GM18502 (cell line): ENCODE data around the gene PDPR.
"Not testable (repeated sequence)": the region's sequence is repeated elsewhere in the genome, so short reads cannot be mapped to it uniquely, and the experiment has no call there.

Experiments used
- ATAC-seq: cut with Tn5 transposase; IDR thresholded peaks from one replicate; pipeline ENCODE4 v1.9.1; 2021; ENCODE audit warnings: mild to moderate bottlenecking; ENCODE audit not compliant: unreplicated experiment, poor library complexity

The PDPR gene

GRCh38 chr16:70159355-70160348, 45.5 kb downstream of the PDPR start:
- ATAC-seq: no peak

GRCh38 chr16:70160388-70160787, 46.3 kb downstream of the PDPR start:
- no peak for ATAC-seq

- no peak for ATAC-seq
Observed at GRCh38 chr16:70160821-70161220, 46.7 kb downstream of the PDPR start.

- ATAC-seq: no peak
Observed at GRCh38 chr16:70161350-70161749, 47.2 kb downstream of the PDPR start.

DNA sequence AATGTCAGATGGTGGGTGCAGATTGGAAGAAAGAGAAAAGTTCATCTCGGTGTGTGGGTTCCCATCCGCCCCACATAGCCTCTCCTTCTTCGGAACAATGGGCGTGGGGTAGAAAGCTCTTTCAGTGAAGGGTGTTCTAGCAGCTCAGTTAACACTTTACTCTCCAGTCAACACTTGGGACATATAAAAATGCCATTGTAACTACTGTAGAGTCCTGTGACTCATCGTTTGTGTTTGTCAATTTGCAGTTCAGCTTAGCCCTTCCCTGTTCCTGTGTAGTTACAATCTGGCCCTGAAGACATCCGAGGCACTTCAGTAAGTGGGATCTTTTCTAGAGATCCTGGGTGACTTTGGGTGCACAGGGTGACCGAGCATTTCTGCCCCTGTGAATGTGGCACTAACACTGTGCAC, 47.9 kb downstream of the PDPR start:
- ATAC-seq: no peak

- ATAC-seq: no peak
Observed at GRCh38 chr16:70163596-70163995, 49.5 kb downstream of the PDPR start.

GRCh38 chr16:70166688-70167087, 52.6 kb downstream of the PDPR start:
- not testable (repeated sequence) for ATAC-seq

DNA sequence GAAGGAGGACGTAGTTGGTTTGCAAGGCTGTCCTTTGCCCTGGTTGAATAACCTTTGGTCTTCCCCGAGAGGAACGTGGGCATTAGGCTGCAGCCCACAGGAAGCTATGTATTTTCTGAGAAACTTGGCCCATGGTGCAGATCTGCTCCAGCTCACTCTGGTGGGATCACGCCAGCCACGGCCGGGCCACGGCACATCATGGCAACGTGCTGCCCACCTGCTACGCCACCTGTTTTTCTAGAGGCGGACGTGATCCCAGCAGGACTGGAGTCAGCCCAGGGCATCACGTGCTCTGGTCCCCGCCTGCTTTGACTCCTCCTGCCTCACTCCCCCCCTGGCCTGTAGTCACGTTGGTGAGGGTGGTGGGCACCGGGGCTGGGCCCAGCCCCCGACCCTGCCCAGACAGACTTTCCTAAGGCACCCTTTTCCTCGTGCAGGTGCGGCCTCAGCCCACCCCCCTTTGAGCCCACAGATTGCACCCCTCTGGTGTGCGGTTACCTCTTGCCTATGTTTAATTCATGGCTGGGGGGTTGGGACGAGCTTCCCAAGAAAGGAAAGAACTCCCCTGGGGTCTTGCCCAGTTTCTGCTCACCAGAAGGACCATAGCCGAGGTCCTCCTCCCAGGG, 59.2 kb downstream of the PDPR start, which contains the start of gene CLEC18C:
CLEC18C (plus strand) TSS at position 576 of the 626 bp plus-strand sequence. CDS start 492 bp downstream, outside the sequence.
- ATAC-seq: not testable (repeated sequence)

DNA sequence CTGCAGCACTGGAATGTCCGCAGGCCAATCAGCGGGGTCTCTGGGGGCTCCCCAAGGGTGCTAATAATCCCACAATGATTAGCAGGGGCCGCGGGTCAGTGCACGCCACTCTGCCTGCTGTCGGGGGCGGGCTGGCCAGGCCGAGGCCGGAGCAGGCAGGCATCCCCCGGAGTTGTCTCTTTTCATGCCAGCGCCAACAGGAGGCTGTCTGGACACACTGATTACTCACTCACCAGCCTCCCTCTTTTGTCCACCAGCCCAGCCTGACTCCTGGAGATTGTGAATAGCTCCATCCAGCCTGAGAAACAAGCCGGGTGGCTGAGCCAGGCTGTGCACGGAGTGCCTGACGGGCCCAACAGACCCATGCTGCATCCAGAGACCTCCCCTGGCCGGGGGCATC, 59.8 kb downstream of the PDPR start:
- not testable (repeated sequence) for ATAC-seq

GRCh38 chr16:70174387-70174932, 60.3 kb downstream of the PDPR start:
- ATAC-seq: not testable (repeated sequence)

- not testable (repeated sequence) for ATAC-seq
Observed at GRCh38 chr16:70187858-70188607, 73.9 kb downstream of the PDPR start.

DNA sequence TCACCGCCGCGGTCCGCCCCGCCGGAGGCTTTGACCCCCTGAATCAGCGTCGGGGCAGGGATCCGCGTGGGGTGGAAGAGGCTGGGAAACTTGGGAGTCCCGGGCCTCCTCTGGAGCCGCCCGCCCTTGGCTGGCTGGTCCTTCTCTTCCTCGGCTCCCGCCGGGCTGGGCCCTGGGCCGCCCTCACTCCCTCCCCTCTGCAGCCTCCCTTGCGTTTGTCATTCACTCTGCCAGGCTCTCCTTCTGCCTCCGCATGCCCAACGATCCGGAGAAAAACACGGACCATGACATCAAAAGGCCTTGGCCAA, 74.4 kb downstream of the PDPR start:
- ATAC-seq: not testable (repeated sequence)

GRCh38 chr16:70190574-70190973, 76.4 kb downstream of the PDPR start:
- not testable (repeated sequence) for ATAC-seq

DNA sequence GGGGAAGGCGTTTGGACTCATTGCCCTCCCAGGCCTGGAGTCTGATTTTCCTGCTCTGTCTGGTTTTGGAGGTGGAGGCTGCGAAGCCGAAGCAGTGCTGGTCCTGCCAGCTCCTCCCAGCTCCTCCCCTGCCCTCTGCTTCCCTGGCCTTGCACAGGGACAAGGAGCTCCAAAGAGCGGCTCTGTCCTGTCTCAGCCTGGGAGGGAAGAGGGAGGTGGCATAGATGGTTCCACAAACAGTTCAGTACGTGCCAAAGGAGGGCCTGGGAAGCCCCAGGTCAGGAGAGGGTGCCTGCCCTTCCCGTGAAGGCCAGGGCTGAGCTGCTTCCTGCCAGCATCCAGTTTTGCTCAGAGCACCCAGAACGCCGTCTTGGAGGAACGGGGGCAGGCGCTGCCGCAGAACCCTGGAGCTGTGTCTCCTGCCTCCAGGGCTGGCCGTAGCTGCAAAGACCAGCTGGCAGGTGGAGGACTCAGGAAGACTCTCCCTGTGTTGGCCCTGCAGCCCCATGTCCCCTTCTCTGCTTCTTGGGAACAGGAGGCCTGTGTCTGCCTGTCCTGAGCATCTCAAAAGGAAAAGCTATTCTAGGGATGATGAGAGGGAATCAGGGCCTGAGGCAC, 82.7 kb downstream of the PDPR start:
- ATAC-seq: not testable (repeated sequence)

DNA sequence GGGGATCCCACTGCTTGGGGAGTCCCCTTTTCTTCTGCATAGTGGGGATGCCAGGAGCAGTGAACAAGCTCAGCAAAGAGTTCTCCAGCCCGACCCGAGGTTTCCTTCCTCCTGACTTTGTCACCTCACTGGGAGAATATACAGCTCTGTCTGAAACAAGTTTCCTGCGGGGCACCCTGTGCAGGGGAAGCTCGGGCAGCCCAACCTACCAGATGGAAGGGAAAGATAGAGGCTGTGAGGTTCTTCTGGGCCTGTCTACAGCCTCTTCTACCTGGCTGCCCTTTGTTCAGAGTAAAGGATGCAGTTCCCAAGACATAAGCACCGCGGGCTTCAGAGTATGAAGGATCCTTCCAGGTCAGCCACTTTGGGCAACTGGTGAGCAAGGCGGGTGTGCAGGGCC, 83.5 kb downstream of the PDPR start:
- not testable (repeated sequence) for ATAC-seq

DNA sequence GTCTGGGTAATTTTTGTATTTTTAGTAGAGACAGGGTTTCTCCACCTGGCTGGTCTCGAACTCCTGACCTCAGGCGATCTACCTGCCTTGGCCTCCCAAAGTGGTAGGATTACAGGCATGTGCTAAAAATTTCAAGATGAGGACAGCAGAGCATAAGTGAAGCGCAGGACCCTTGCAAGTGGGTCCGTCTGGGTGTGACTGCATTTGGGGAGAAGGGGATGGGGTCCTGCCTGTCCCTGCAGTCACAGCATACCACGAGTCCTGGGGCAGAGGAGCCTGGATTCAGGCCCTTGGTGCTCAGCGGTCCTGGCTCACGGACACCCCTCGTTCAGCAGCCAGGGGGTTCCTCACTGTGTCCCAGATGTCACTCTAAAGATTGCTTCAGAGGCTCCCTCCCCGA, 84.1 kb downstream of the PDPR start:
- ATAC-seq: not testable (repeated sequence)

GRCh38 chr16:70198666-70199065, 84.5 kb downstream of the PDPR start:
- not testable (repeated sequence) for ATAC-seq

GRCh38 chr16:70199170-70199569, 85.0 kb downstream of the PDPR start:
- ATAC-seq: not testable (repeated sequence)

GRCh38 chr16:70200063-70200462, 85.9 kb downstream of the PDPR start:
- not testable (repeated sequence) for ATAC-seq

DNA sequence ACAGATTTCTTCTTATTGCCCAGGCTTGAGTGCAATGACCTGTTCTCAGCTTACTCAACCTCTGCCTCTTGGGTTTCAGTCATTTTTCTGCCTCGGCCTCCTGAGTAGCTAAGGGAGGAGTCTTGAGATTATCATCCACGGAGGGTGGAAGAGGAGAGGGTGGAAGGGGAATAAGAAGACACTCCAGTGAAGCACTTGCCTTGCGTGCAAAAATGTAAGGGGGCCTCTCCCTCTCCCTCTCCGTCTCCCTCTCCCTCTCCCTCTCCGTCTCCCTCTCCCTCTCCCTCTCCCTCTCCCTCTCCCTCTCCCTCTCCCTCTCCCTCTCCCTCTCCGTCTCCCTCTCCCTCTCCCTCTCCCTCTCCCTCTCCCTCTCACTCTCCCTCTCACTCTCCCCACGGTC, 89.4 kb downstream of the PDPR start:
- not testable (repeated sequence) for ATAC-seq
